CD4-positive, alpha-beta T cell treated with Interleukin-12 subunit alpha and Interleukin-12 subunit beta, for 1 hour (primary cell): ENCODE data around the gene RRP1.

Experiments
- DNase-seq: peaks from one replicate; pipeline ENCODE4 v3.0.0-alpha.2; 2020

The RRP1 gene

DNA sequence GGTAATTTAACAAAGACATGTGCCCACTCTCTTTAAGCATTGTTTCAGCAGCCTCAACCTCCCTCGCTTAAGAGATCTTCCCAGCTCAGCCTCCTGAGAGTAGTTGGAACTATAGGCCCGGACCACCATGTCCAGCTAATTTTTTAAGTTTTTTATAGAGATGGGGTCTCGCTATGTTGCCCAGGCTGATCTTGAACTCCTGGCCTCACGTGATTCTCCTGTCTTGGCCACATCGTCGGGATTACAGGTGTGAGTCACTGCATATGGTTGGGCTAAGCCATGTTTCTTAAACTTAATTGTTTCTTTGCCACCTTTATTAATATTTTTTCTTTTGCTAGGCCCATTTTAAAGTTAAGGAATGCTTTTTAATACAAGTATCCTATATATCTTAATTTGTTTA is 57.1 kb downstream of the RRP1 start:
- DNase-seq = no peak

GRCh38 chr21:43847301-43847700 is 57.9 kb downstream of the RRP1 start:
- no peak for DNase-seq

DNA sequence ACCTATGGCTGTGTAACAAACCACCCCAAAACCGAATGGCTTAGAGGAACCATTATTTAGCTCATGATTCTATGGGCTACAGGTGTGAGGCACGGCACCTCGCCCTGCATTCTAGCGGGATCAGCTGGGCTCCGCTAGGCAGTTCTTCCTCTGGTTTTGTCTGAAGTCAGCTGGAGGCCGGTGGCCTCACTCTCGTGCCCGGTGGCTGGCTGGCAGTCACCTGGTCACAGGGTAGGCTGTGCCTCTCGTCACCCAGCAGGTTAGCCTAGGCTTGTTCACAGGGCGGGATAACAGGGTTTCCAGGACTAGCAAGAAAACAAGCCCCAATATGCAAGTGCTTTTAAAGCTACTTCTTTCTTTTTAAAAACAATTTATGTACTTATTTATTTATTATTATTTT is 59.4 kb downstream of the RRP1 start:
- no peak for DNase-seq

GRCh38 chr21:43849532-43850299 is 60.3 kb downstream of the RRP1 start:
- no peak for DNase-seq

DNA sequence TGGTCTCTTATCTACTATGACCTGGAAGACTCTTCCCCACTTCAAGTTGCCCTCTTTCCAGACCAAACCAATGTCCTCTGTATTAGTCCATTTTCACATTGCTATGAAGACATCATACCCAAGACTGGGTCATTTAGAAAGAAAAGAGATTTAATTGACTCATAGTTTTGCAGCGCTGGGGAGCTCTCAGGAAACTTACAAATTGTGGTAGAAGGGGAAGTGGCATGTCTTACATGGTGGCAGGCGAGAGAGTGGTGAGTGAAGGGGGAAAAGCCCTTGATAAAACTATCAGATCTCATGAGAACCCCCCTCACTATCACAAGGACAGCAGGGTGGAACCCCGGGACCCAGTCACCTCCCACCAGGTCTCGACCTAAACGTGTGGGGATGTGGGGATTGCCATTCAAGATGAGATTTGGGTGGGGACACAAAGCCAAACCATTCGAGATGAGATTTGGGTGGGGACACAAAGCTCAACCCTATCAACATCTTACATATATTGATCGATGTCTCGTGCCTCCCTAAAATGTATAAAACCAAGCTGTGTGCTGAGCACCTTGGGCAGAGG is 61.4 kb downstream of the RRP1 start:
- no peak for DNase-seq

- no peak for DNase-seq
These were observed 62.2 kb downstream of the RRP1 start for GRCh38 chr21:43851593-43851992.

DNA sequence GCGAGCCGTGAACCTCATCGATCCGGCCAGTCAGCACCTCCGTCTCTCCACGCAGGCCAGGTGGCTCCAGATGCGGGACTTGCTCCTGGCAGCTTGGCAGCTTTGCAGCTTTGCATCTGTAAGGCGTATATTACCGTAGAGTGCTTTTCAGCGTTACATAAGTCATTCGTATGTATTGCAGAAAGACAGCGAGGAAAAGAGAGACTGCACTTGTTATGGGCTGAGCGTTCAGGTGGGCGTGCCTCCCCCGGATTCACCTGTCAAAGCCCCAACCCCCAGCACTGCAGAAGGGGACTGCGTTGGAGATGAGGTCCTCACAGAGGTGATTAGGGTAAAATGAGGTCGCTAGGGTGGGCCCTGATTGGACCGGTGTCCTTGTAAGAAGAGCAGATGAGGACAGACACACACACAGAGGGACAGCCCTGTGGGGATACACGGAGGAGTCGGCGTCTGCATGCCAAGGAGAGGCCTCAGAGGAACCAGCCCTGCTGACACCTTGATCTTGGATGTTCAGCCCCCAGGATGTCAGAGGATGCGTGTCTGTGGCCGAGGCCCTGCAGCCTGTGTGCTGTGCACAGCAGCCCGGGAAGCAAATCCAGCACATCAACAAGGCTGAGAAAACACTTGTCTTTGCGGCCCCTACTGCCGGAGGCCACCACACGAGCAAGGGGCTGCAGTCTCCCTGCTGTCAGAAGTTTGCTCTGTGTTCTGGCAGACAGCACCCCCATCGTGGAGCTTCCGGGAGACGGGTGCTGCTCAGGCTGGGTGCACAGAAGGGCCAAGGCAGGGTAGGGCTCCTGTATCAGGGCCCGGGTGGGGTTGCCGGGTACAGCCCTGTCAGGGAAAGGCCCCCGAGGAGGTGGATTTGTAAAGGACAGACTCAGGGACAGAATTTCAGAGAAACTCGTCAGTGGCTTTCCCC is 64.7 kb downstream of the RRP1 start:
- no peak for DNase-seq
